ENCODE measurements around the gene ATP6V1C2.

DNA sequence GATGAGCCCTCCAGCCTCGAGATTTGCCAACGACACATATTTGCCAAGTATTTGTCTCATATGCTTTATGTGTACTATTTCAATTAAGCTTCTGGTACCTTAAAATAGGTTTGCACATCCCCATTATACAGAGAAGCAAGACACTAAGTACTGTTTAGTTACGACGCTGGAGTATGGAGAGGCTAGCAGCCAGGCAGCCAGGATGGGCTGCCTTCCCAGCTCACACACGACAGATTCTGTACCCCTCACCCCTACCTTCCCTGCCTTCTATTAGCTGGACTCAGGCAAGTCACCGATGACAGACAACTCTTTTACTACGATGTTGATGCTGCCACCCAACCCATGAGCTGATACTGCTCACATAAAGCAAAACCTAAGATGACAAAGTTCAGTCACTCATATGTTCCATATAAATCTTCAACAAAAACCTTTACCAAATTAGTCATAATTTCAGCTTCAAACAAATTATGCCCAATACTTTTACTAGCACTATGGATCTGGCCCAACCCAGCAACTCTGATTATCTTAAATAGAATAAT, 74.1 kb downstream of the ATP6V1C2 start:
- TF ChIP-seq, protein P1, sequence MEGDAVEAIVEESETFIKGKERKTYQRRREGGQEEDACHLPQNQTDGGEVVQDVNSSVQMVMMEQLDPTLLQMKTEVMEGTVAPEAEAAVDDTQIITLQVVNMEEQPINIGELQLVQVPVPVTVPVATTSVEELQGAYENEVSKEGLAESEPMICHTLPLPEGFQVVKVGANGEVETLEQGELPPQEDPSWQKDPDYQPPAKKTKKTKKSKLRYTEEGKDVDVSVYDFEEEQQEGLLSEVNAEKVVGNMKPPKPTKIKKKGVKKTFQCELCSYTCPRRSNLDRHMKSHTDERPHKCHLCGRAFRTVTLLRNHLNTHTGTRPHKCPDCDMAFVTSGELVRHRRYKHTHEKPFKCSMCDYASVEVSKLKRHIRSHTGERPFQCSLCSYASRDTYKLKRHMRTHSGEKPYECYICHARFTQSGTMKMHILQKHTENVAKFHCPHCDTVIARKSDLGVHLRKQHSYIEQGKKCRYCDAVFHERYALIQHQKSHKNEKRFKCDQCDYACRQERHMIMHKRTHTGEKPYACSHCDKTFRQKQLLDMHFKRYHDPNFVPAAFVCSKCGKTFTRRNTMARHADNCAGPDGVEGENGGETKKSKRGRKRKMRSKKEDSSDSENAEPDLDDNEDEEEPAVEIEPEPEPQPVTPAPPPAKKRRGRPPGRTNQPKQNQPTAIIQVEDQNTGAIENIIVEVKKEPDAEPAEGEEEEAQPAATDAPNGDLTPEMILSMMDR (conservative IDR thresholded peaks at IDR 0.05) = no peak
- no peak for TF ChIP-seq ZFX (IDR thresholded peaks at IDR 0.05)
